HepG2 (cell line): ENCODE results near the gene RIMKLB.
"Not testable (repeated sequence)": the region's sequence is repeated elsewhere in the genome, so short reads cannot be mapped to it uniquely, and the experiment has no call there.

Experiments used
- RBM22 ChIP-seq: fragments of 200-400 bp; formaldehyde crosslinking; optimal IDR thresholded peaks from 2 replicates; pipeline ENCODE3; 2017; ENCODE audit warnings: mild to moderate bottlenecking, low read length, moderate library complexity
- SAFB2 ChIP-seq: sonication (generic); formaldehyde crosslinking; IDR thresholded peaks from 2 replicates; pipeline ENCODE4 v1.5.1; 2020; ENCODE audit warnings: missing genetic modification reagents, low read depth, mild to moderate bottlenecking, borderline replicate concordance
- SIX4 ChIP-seq: sonication (generic); formaldehyde crosslinking; IDR thresholded peaks from 2 replicates; pipeline ENCODE4 v1.4.0; 2020; ENCODE audit warnings: missing genetic modification reagents
- ZFX ChIP-seq: sonication (generic); formaldehyde crosslinking; IDR thresholded peaks from 2 replicates; pipeline ENCODE4 v1.4.0; 2020; ENCODE audit warnings: mild to moderate bottlenecking, low read depth, missing genetic modification reagents, moderate library complexity
- TF ChIP-seq, protein P1 (sequence below): sonication (generic); formaldehyde crosslinking; IDR thresholded peaks from 2 replicates; pipeline ENCODE4 v1.8.1; 2023; ENCODE audit warnings: missing genetic modification reagents, inconsistent platforms, borderline replicate concordance

DNA sequence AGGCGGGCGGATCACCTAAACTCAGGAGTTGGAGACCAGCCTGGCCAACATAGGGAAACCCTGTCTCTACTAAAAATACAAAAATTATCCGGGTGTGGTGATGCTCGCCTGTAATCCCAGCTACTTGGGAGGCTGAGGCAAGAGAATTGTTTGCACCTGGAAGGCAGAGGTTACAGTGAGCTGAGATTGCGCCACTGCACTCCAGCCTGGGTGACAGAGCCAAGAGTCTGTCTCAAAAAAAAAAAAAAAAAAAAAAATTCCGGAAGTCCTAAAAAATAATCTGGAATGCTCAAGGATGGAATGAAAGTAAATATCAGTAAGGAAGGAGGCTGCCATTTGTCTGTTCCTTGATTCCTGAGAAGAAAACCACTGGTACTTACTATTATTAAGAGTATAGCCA, 45.3 kb downstream of the RIMKLB start:
- TF ChIP-seq, protein P1, sequence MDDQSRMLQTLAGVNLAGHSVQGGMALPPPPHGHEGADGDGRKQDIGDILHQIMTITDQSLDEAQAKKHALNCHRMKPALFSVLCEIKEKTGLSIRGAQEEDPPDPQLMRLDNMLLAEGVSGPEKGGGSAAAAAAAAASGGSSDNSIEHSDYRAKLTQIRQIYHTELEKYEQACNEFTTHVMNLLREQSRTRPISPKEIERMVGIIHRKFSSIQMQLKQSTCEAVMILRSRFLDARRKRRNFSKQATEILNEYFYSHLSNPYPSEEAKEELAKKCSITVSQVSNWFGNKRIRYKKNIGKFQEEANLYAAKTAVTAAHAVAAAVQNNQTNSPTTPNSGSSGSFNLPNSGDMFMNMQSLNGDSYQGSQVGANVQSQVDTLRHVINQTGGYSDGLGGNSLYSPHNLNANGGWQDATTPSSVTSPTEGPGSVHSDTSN (CRISPR knock-in tag) = not testable (repeated sequence)
- TF ChIP-seq SAFB2 (CRISPR knock-in tag); ZFX (CRISPR knock-in tag); SIX4 (CRISPR knock-in tag); RBM22: not testable (repeated sequence)
